Immature natural killer cell (primary cell): ENCODE data around the gene TPI1. TPM values are rescaled to one million over a fixed set of nuclear protein-coding genes. Genes with fewer than 3 reads are reported as not detected.
A peak's percentile ranks its signal among the peaks of the same experiment; 100 is the strongest.
"Not testable (repeated sequence)": the region's sequence is repeated elsewhere in the genome, so short reads cannot be mapped to it uniquely, and the experiment has no call there.

ENCODE experiments used
- DNase-seq, 3 donors: peaks; one replicate each; pipeline ENCODE4 v3.0.0; 2022; ENCODE audit warnings: mixed read lengths in 1 of 3
- H3K27ac Mint-ChIP-seq, 6 donors: one replicate each; pipeline ENCODE4 v1.8.0; 2020; ENCODE audit warnings: mixed read lengths in 6 of 6, mild to moderate bottlenecking in 5 of 6, inconsistent platforms in 4 of 6, moderate library complexity in 3 of 6
- H3K27me3 Mint-ChIP-seq, 3 donors: one replicate each; pipeline ENCODE4 v1.8.0; 2020 to 2021; ENCODE audit warnings: low read depth in 3 of 3, mild to moderate bottlenecking in 3 of 3, mixed read lengths in 3 of 3, moderate library complexity in 3 of 3, inconsistent platforms in 1 of 3
- H3K36me3 Mint-ChIP-seq, 3 donors: one replicate each; pipeline ENCODE4 v1.8.0; 2020; ENCODE audit warnings: mixed read lengths in 3 of 3, inconsistent platforms in 2 of 3, mild to moderate bottlenecking in 2 of 3
- H3K4me1 Mint-ChIP-seq, 2 donors: one replicate each; pipeline ENCODE4 v1.8.0; 2020; ENCODE audit warnings: inconsistent platforms in 2 of 2, mild to moderate bottlenecking in 2 of 2, mixed read lengths in 2 of 2, moderate library complexity in 1 of 2
- H3K4me3 Mint-ChIP-seq, 5 donors: one replicate each; pipeline ENCODE4 v1.8.0; 2020; ENCODE audit warnings: mild to moderate bottlenecking in 5 of 5, mixed read lengths in 5 of 5, inconsistent platforms in 3 of 5, moderate library complexity in 3 of 5
- H3K9me3 Mint-ChIP-seq, 6 donors: one replicate each; pipeline ENCODE4 v1.8.0; 2020; ENCODE audit warnings: mild to moderate bottlenecking in 6 of 6, mixed read lengths in 6 of 6, inconsistent platforms in 4 of 6, moderate library complexity in 3 of 6
- polyA plus RNA-seq, 3 donors: library from polyadenylated mRNA; unstranded; fragments of 300-500 nt; fragmentation: Illumina TruSeq; gene quantifications; one replicate each; pipeline ENCODE4 v1.2.3, GENCODE V29; 2021

The TPI1 gene
- polyA plus RNA-seq, 3 donors from 2014 or later = 801 to 1,209 (median 811) TPM

DNA sequence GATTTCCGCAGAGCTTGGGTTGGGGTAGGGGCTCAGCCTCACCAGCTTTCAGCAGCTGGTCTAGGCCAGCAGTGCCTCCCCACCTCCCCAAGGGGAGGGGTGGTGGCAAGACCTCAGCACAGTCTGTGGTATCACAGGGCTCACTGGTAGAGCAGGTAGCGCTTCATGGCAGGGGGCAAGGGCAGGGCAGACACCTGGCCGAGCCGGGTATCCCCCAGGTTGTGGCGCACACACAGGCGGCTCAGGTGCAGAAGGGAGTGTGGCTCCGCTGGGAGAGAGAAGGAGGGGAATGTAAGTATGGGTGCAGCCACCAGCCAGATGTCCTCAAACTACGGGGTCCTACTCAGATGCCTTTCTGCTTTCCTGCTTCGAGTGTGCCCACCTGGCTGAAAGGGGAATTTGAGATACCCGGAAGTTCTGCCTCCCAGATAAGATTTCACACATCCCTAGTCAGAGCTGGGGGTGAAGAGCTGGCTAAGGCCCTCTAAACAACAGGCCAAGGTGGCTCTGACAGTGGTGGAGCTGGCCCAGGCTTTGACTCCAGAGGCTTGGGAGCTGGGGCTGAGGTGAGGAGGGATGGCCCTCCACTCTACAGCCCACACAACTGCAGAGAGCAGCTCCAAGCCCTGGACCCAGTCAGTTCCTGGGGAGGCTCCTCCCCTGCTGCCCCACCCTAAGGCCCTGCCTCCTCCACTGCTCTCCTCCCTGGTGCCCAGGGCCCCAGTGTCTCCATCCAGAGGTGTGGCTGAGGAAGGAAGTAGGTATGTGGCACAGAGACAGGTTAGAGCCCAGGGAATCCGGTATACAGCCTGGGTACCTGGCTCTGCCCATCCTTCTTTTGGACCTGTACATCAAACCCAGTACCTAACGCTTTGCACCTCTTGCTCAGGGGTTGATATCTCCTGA lies 4.0 kb downstream of the TPI1 start:
- peaks cover 0 to 13% (median 8%) of the 10 kb centered on the region in 3 donors for H3K36me3 Mint-ChIP-seq
- no peaks in the 10 kb centered on the region for H3K9me3 Mint-ChIP-seq
- no peak for DNase-seq

DNA sequence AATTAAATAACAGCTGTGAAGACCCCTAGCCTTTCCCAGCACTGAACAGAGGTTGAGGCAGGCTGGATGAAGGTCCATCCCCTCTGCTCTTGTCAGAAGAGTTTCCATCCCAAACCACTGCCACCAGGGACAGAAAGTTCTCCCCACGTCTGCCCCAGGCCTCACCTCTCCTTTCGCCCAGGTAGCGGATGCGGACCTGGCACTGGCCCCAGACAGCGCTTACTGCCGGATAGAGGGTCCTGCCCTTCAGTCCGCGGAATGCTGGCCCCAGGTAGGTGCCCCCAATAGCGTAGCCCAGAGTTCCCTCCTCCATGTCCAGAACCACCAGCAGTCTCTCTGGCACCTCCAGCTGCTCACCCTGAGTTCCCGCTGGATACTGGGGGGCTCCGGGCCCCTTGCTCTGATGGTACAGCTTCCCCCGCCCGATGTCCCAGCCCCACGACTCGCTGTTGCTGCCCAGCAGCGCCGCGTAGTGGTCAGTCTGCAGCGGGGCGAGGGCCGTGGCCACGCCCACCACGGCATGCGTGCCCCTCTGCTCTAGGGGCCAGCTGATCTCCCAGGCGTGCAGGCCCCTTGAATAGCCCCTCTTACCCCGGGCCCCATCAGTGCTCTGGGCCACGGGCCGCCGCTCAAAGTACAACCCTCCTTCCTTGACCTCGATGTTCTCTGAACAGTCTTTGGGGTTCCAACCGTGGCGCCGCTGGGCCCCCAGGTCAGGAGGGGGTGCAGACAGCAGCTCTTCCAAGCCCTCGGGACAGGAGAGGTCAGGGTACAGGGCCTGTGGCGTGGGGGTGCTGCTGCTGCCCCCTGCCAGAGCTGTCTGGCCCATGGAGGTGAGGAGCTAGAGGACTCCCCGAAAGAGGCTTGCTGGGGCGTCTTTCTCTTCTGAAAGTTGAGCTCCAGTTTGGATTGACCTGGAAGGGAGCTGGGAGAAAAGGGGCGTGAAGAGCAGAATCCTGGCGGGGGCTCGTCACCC lies 5.0 kb downstream of the TPI1 start:
- H3K27ac Mint-ChIP-seq = peak overlapping the region; percentile 59 to 91 (median 90)
- peak overlapping the region; percentile 88 to 92 (median 91) for H3K4me3 Mint-ChIP-seq

More for the DNA sequence above, 4.0 kb downstream of the TPI1 start:
- Mint-ChIP-seq H3K27me3 (peaks cover 2 to 7% (median 6%) of the 10 kb centered on the region in 3 donors), H3K4me1 (peaks cover 57 to 59% of the 10 kb centered on the region in 2 donors), H3K4me3 (peak overlapping the region; percentile 88 to 92 (median 91)), H3K27ac (peak overlapping the region; percentile 31 to 91 (median 87))

DNA sequence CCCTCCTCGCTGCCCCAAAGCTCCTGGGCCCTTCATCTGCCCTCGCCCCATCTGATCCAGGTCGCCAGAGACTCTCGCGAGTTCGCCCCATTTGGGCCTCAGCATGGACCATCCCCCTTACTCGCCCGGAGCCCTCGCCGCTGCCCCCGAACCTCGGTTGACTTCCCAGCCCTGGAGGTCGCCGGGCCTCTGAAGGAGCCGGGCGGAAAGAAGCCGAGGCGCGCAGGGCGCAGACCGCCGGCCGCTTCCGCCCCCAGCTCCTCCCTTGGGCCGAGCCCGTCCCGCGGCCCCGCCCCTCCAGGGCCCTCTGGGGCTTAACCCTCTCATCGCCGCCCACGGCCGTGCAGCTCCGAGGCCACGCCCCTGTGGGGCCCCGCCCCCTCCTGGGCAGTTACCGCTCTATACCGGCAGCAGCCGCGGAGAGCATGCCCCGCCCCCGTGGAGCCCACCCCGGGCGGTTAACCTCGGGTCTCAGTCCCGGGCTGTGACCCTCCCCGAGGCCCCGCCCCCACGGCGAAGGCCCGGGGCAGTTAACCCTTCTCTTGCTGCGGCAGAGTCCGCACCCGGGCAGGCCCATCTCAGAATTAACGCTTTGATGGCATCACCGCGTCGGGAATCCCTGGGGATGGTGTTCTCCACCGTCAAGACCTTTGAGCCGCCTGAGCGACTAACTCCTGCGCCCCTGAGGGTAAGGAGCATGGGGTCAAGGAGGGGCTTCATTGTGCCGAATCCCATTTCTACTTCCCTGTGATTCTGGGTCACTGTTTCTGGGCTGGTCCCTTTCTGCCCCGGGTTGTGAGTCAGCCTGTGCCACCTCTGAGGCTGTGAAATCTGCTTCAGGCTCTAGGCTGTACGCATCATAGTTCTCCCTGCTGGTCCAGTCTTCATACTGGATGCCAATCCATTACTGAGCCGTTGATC lies 6.0 kb downstream of the TPI1 start, which contains the start of gene SPSB2:
Gene SPSB2 (minus strand): TSS at position 210 of the 921 bp plus-strand sequence. CDS start 402 bp downstream, outside the sequence.
- Mint-ChIP-seq H3K27ac (peak within 1 kb of the TSS; percentile 59 to 94 (median 90)), H3K4me1 (peaks cover 43 to 47% of the 10 kb centered on the region in 2 donors), H3K9me3 (no peaks in the 10 kb centered on the region), H3K36me3 (peaks cover 4 to 17% (median 8%) of the 10 kb centered on the region in 3 donors), H3K4me3 (peak within 1 kb of the TSS; percentile 88 to 92 (median 91)), H3K27me3 (peaks cover 0 to 4% (median 3%) of the 10 kb centered on the region in 3 donors)
- DNase-seq = peak; percentile 98 to 99 (median 99)

More for the DNA sequence above, 5.0 kb downstream of the TPI1 start:
- Mint-ChIP-seq H3K36me3 (peaks cover 3 to 17% (median 8%) of the 10 kb centered on the region in 3 donors), H3K27me3 (peaks cover under 1 to 4% (median 4%) of the 10 kb centered on the region in 3 donors), H3K9me3 (no peaks in the 10 kb centered on the region), H3K4me1 (peaks cover 48 to 53% of the 10 kb centered on the region in 2 donors)
- peak; percentile 84 to 86 (median 85) for DNase-seq

DNA sequence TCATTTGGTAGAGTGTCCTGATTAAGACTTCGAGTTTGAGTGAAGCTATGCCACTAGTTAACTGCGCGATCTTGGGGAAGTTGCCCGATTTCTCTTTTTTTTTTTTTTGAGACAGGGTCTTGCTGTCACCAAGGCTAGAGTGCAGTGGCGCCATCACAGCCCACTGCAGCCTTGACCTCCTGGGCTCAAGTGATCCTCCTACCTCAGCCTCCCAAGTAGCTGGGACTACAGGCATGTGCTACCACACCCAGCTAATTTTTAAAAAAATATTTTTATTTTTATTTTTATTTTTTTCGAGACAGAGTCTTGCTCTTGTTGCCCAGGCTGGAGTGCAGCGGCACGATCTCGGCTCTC lies 6.7 kb downstream of the TPI1 start:
- not testable (repeated sequence) for H3K9me3 Mint-ChIP-seq, DNase-seq, H3K27me3 Mint-ChIP-seq
- peak overlapping the region; percentile 86 to 92 (median 91) for H3K4me3 Mint-ChIP-seq
- peaks cover 4 to 17% (median 8%) of the 10 kb centered on the region in 3 donors for H3K36me3 Mint-ChIP-seq
- peaks cover 36 to 41% of the 10 kb centered on the region in 2 donors for H3K4me1 Mint-ChIP-seq
- H3K27ac Mint-ChIP-seq = peak overlapping the region; percentile 59 to 94 (median 88)

DNA sequence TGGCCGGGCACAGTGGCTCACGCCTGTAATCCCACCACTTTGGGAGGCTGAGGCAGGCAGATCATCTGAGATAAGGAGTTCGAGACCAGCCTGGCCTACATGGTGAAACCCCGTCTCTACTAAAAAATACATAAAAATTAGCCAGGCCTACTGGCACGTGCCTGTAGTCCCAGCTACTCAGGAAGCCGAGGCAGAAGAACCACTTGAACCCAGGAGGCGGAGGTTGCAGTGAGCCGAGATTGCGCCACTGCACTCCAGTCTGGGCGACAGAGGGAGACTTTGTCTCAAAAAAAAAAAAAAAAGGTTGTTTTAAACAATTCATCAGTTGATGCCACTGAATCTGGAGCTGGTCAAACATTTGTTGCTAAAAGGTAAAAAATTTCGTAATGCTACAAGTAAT lies 12.5 kb downstream of the TPI1 start:
- H3K4me3 Mint-ChIP-seq, DNase-seq, H3K27ac Mint-ChIP-seq, H3K27me3 Mint-ChIP-seq, H3K4me1 Mint-ChIP-seq, H3K9me3 Mint-ChIP-seq: not testable (repeated sequence)
- peaks cover 4 to 11% (median 4%) of the 10 kb centered on the region in 3 donors for H3K36me3 Mint-ChIP-seq

DNA sequence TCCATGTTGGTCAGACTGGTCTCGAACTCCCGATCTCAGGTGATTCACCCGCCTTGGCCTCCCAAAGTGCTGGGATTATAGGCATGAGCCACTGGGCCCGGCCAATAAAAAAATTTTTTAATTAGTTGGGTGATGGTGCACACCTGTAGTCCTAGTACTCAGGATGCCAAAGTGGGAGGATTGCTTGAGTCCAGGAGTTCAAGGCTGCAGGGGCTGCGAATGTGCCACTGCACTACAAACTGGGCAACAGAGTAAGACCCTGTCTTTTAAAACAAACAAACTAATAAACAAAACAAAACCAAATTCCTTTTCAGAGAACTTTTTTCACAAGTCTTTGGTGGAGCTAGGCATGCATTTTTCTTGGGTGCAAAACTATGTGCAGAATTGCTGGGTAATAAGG lies 15.9 kb downstream of the TPI1 start:
- Mint-ChIP-seq H3K36me3 (peaks cover 0 to 10% (median 4%) of the 10 kb centered on the region in 3 donors), H3K4me1 (no peaks in the 10 kb centered on the region), H3K4me3 (no peak overlapping the region), H3K27me3 (no peaks in the 10 kb centered on the region), H3K27ac (no peak overlapping the region), H3K9me3 (no peaks in the 10 kb centered on the region)
- no peak for DNase-seq

DNA sequence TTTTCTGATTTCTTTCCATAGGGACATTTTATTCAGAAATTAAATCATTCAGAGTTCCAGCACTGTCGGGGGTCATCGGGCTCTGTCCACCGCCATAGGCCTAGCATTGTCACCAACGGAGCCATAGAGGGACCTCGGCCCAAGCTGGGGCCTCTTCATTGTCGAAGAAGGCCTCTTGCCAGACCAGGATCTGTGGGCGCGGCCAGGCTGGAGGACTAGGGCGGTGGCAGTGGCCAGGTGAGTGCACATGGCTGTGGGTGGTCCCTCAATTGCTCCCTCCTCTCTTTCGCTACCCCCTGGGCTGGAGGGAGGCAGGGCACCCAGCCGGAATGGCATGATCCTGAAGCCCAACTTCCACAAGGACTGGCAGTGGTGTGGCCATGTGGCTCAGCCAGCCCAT lies 16.4 kb downstream of the TPI1 start:
- no peaks in the 10 kb centered on the region for H3K9me3 Mint-ChIP-seq
- no peak for DNase-seq
- peaks cover 0 to 10% (median 4%) of the 10 kb centered on the region in 3 donors for H3K36me3 Mint-ChIP-seq
- no peaks in the 10 kb centered on the region for H3K27me3 Mint-ChIP-seq
- H3K27ac Mint-ChIP-seq = no peak overlapping the region
- H3K4me3 Mint-ChIP-seq = no peak overlapping the region
- no peaks in the 10 kb centered on the region for H3K4me1 Mint-ChIP-seq

DNA sequence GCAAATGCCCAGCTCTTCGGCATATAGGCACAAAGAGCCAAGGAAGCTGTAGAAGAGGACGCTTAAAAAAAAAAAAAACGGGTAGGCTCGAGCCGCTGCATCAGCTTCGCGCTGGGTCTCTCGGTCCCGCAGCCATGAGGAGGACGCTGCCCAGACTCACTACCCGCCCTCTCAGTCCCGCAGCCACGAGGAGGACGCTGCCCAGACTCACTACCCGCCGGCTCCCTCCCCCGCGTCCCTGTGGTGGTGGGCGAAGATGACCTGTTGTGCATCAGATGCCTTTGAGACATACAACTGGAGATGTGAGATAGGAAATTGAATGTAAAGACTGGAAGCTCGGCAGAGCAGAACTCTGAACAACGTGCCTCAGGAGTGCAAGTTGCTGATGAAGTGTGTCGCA lies 17.2 kb downstream of the TPI1 start:
- Mint-ChIP-seq H3K4me3 (no peak overlapping the region), H3K27me3 (no peaks in the 10 kb centered on the region), H3K4me1 (no peaks in the 10 kb centered on the region), H3K36me3 (peaks cover 0 to 10% (median 4%) of the 10 kb centered on the region in 3 donors), H3K27ac (no peak overlapping the region), H3K9me3 (no peaks in the 10 kb centered on the region)
- DNase-seq = no peak

DNA sequence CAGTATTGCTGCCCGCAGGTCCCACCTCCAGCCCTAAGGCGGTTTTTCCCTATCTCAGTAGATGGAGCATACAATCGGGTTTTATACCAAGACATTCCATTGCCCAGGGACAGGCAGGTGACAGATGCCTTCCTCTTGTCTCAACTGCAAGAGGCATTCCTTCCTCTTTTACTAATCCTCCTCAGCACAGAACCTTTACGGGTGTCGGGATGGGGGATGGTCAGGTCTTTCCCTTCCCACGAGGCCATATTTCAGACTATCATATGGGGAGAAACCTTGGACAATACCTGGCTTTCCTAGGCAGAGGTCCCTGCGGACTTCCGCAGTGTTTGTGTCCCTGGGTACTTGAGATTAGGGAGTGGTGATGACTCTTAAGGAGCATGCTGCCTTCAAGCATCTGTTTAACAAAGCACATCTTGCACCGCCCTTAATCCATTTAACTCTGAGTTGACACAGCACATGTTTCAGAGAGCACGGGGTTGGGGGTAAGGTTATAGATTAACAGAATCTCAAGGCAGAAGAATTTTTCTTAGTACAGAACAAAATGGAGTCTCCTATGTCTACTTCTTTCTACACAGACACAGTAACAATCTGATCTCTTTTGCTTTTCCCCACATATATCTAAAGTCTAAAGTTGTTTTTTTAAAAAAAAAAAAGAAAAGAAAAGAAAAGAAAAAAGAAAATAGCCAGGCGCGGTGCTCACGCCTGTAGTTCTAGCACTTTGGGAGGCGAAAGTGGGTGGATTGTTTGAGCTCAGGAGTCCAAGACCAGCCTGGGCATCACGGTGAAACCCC lies 19.1 kb downstream of the TPI1 start:
- not testable (repeated sequence) for H3K4me1 Mint-ChIP-seq, H3K27ac Mint-ChIP-seq, H3K27me3 Mint-ChIP-seq, H3K9me3 Mint-ChIP-seq, DNase-seq, H3K36me3 Mint-ChIP-seq, H3K4me3 Mint-ChIP-seq

DNA sequence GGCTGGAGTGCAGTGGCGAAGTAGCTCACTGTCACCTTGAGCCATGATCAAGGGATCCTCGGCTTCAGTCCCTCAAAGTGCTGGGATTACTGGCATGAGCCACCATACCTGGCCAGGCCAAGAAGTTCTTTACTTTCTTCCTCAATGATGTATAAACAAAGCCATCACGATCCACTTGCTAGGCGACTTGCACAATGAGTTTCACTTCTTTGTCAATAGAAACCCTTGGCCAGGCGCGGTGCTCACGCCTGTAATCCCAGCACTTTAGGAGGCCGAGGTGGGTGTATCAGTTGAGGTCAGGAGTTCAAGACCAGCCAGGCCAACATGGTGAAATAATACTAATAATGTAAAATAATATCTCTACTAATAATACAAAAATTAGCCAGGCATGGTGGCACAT lies 20.1 kb downstream of the TPI1 start:
- Mint-ChIP-seq H3K27ac (no peak overlapping the region), H3K36me3 (peaks cover 0 to 10% (median 4%) of the 10 kb centered on the region in 3 donors), H3K9me3 (no peaks in the 10 kb centered on the region), H3K4me3 (no peak overlapping the region), H3K4me1 (peaks cover 12 to 13% of the 10 kb centered on the region in 2 donors), H3K27me3 (peaks cover 0 to 6% (median 0%) of the 10 kb centered on the region in 3 donors)
- no peak for DNase-seq

DNA sequence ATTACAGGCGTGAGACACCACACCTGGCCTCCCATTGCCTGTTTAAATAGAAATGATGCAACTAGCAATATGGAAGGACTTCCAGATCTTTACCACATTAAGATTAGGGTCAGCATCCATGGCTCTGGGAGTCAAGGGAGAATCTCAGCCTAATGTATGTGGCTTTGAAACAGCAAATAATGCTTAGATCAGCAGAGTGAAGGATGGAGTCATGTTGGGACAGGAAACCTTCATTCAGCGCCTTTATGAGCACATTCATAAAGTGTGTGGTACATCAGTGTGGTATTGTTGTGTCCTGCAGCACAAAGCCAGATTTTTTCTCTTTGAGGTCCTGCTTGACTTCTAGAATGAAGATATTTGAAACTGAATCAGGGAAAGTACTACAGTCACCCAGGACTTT lies 21.0 kb downstream of the TPI1 start:
- Mint-ChIP-seq H3K27ac (peak overlapping the region in 1 of 6 donors; percentile 34), H3K4me3 (no peak overlapping the region)
- DNase-seq = no peak

DNA sequence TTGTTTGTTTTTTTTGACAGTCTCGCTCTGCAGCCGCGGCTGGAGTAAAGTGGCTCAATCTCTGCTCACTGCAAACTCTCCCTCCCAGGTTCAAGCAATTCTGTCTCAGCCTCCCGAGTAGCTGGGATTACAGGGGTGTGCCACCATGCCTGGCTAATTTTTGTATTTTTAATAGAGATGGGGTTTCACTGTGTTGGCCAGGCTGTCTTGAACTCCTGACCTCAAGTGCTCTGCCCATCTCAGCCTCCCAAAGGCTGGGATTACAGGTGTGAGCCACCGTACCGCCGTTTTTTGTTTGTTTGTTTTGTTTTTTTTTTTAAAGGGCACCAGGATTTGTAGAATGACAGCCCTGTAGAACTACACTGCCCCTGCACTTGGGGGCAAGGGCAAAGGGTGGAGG lies 21.5 kb downstream of the TPI1 start:
- H3K27me3 Mint-ChIP-seq, DNase-seq, H3K36me3 Mint-ChIP-seq, H3K27ac Mint-ChIP-seq, H3K9me3 Mint-ChIP-seq, H3K4me3 Mint-ChIP-seq: not testable (repeated sequence)
- peaks cover 12 to 13% of the 10 kb centered on the region in 2 donors for H3K4me1 Mint-ChIP-seq

More for the DNA sequence above, 21.0 kb downstream of the TPI1 start:
- Mint-ChIP-seq H3K36me3 (peaks cover 0 to 9% (median 4%) of the 10 kb centered on the region in 3 donors), H3K27me3 (peaks cover 0 to 6% (median 2%) of the 10 kb centered on the region in 3 donors), H3K9me3 (no peaks in the 10 kb centered on the region), H3K4me1 (peaks cover 12 to 13% of the 10 kb centered on the region in 2 donors)
